HL-60 (cell line): ENCODE data around the gene TRAP1.

Source experiments
- DNase-seq, 2 experiments: peaks; one replicate each; pipeline ENCODE4 v3.0.0-alpha.2; 2010 to 2020; ENCODE audit warnings: low read depth in 1 of 2, low spot score in 1 of 2
- H3K27ac ChIP-seq: fragments of 250-450 bp; sonication (Bioruptor Pico); replicated peaks from 2 replicates; pipeline ENCODE4 v1.5.1; 2020; ENCODE audit warnings: mild to moderate bottlenecking, moderate library complexity
- H3K27me3 ChIP-seq: fragments of 250-450 bp; sonication (Bioruptor Pico); 2 replicates; pipeline ENCODE4 v1.5.1; 2021; ENCODE audit warnings: mild to moderate bottlenecking, moderate library complexity; ENCODE audit not compliant: insufficient read depth, poor library complexity, severe bottlenecking
- H3K4me3 ChIP-seq: replicated peaks from 2 replicates; pipeline ENCODE4 v1.5.1; 2011; ENCODE audit warnings: mild to moderate bottlenecking, control low read depth, low read length; ENCODE audit not compliant: insufficient read depth
- GABPA ChIP-seq: IDR thresholded peaks from 2 replicates; pipeline ENCODE4 v1.6.1; 2012; ENCODE audit warnings: low read depth
- POLR2AphosphoS5 ChIP-seq: IDR thresholded peaks from 2 replicates; pipeline ENCODE4 v1.6.1; 2012; ENCODE audit warnings: low read depth
- SPI1 ChIP-seq: IDR thresholded peaks from 2 replicates; pipeline ENCODE4 v1.6.1; 2012; ENCODE audit warnings: low read depth, mild to moderate bottlenecking, borderline replicate concordance
- TF ChIP-seq, protein P1 (sequence below): IDR thresholded peaks from one replicate; pipeline ENCODE4 v1.5.1; 2011; ENCODE audit warnings: low read length, control low read depth, inconsistent platforms; ENCODE audit not compliant: insufficient read depth
- TF ChIP-seq, protein P2 (sequence below): IDR thresholded peaks from 2 replicates; pipeline ENCODE4 v1.6.1; 2012; ENCODE audit warnings: low read depth; ENCODE audit not compliant: insufficient replicate concordance

TRAP1 gene

DNA sequence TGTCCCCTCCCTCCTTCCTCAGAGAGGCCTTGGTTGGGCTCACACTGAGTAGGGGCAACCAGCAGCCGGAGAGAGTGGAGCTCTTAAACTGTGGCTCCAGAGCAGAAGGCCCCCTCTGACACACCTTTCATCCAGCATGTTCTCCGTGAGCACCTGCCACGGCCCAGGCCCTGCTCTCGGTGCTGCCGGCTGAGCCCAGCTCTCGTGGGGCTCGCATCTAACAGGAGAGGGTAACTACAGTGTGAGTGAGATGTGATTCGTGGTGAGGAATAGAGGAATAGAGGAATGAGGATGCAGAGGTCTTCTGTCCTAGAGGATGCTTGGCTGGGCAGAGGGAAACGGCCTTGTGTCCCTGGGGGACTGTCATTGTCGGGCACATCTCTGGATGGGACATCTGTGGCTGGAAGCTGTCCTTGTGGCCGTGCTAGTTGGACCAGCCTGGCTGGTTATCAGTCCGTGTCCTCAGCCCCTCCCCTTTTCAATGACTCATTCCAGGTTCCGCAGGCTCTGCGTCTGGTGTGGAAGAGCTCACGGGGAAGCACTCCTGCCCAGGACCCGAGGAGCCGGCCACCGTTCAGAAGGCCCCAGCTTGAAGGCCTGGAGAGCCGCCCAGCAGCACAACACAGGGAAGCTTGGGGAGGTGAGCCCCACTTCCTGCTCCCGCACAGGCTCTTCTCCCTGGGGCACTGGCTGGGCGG is 74.8 kb downstream of the TRAP1 start:
- TF ChIP-seq SPI1 (no peak), GABPA (no peak), POLR2AphosphoS5 (no peak)
- TF ChIP-seq, protein P1, sequence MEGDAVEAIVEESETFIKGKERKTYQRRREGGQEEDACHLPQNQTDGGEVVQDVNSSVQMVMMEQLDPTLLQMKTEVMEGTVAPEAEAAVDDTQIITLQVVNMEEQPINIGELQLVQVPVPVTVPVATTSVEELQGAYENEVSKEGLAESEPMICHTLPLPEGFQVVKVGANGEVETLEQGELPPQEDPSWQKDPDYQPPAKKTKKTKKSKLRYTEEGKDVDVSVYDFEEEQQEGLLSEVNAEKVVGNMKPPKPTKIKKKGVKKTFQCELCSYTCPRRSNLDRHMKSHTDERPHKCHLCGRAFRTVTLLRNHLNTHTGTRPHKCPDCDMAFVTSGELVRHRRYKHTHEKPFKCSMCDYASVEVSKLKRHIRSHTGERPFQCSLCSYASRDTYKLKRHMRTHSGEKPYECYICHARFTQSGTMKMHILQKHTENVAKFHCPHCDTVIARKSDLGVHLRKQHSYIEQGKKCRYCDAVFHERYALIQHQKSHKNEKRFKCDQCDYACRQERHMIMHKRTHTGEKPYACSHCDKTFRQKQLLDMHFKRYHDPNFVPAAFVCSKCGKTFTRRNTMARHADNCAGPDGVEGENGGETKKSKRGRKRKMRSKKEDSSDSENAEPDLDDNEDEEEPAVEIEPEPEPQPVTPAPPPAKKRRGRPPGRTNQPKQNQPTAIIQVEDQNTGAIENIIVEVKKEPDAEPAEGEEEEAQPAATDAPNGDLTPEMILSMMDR: no peak
- TF ChIP-seq, protein P2, sequence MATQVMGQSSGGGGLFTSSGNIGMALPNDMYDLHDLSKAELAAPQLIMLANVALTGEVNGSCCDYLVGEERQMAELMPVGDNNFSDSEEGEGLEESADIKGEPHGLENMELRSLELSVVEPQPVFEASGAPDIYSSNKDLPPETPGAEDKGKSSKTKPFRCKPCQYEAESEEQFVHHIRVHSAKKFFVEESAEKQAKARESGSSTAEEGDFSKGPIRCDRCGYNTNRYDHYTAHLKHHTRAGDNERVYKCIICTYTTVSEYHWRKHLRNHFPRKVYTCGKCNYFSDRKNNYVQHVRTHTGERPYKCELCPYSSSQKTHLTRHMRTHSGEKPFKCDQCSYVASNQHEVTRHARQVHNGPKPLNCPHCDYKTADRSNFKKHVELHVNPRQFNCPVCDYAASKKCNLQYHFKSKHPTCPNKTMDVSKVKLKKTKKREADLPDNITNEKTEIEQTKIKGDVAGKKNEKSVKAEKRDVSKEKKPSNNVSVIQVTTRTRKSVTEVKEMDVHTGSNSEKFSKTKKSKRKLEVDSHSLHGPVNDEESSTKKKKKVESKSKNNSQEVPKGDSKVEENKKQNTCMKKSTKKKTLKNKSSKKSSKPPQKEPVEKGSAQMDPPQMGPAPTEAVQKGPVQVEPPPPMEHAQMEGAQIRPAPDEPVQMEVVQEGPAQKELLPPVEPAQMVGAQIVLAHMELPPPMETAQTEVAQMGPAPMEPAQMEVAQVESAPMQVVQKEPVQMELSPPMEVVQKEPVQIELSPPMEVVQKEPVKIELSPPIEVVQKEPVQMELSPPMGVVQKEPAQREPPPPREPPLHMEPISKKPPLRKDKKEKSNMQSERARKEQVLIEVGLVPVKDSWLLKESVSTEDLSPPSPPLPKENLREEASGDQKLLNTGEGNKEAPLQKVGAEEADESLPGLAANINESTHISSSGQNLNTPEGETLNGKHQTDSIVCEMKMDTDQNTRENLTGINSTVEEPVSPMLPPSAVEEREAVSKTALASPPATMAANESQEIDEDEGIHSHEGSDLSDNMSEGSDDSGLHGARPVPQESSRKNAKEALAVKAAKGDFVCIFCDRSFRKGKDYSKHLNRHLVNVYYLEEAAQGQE: no peak
- Histone ChIP-seq H3K27me3 (no peaks in the 10 kb centered on the region), H3K27ac (no peak overlapping the region), H3K4me3 (no peak overlapping the region)
- no peak for DNase-seq

DNA sequence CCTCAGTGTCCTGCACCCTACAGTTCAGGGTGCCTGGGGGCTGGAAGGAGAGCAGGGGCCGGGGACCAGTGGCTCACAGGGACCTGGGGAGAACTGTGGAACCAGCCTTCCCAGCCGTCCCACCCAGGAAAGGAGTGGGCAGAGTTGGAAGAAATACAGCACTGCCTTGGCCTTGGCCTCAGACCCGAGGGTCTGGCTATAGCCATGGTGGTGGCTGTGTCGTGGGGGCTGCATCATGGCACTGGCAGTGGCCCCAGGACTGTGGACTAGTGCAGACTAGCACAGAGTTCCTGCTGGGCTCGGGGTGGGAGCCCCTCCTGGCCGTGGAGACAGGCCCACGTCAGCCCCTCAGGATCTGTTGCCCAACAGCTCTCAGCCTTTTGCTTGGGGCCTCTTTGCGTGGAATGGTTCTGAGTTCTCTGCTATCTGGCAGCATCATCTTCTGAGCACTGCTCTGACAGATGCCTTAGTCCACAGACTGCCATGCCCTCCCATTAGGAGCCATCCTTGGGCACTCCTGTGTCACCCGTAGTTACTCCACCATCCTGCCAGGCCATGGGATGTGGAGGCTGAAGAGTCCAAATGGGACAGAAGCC is 75.4 kb downstream of the TRAP1 start:
- H3K4me3 ChIP-seq: no peak overlapping the region
- DNase-seq: no peak
- no peaks in the 10 kb centered on the region for H3K27me3 ChIP-seq
- TF ChIP-seq GABPA: no peak
- TF ChIP-seq, protein P1: no peak
- TF ChIP-seq, protein P2: no peak
- TF ChIP-seq POLR2AphosphoS5: no peak
- TF ChIP-seq SPI1: no peak
- no peak overlapping the region for H3K27ac ChIP-seq

DNA sequence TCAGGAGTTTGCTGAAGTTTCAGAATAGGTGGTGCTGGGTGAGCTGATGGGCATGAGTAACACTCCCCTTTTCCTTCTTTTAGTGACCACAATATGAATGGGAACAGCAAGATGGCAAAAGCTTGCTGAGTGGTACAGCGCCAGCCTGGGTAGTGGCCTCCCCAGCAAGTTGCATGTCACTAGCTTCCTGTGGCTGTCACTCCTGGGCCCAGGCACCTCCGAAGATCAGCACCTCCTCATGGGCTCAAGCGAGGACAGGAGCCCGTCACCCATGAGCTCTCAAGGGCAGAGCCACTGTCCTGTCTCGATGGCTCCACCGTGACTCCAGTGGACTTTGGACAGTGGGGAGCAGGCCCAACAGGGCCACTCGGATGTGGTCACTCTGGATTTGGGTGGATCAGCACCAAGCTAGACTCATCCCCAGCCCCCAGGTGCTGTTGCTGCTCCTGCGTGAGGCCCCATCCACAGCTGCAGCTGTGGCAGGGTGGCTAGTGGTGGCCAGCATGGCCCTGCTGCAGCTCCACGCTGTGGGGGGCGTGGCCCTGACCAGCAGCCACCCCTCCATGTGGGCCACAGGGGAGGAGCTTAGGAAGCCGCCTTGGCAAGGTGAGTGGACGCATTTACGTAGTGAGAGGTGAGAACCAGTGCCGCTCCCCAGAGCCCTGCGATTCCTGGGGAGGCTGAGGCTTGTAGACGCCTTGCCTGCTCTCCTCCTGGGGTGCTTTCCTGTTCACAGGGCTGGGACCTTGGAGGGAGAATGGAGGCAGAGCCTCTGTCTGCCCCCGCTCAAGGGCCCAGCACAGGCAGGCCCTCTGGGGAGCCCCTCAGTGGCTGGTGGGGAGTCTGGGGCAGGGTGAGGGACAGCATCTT is 76.5 kb downstream of the TRAP1 start:
- no peak overlapping the region for H3K27ac ChIP-seq
- no peak for DNase-seq
- no peak overlapping the region for H3K4me3 ChIP-seq
- H3K27me3 ChIP-seq: no peaks in the 10 kb centered on the region
- TF ChIP-seq, protein P2: no peak
